ENCODE results near the gene SEMA4D.

GRCh38 chr9:89486681-89487080 is 11.2 kb downstream of the SEMA4D start:
- TF ChIP-seq, protein P1, sequence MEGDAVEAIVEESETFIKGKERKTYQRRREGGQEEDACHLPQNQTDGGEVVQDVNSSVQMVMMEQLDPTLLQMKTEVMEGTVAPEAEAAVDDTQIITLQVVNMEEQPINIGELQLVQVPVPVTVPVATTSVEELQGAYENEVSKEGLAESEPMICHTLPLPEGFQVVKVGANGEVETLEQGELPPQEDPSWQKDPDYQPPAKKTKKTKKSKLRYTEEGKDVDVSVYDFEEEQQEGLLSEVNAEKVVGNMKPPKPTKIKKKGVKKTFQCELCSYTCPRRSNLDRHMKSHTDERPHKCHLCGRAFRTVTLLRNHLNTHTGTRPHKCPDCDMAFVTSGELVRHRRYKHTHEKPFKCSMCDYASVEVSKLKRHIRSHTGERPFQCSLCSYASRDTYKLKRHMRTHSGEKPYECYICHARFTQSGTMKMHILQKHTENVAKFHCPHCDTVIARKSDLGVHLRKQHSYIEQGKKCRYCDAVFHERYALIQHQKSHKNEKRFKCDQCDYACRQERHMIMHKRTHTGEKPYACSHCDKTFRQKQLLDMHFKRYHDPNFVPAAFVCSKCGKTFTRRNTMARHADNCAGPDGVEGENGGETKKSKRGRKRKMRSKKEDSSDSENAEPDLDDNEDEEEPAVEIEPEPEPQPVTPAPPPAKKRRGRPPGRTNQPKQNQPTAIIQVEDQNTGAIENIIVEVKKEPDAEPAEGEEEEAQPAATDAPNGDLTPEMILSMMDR (IDR thresholded peaks at IDR 0.05), result no peak
- TF ChIP-seq ZFX (IDR thresholded peaks at IDR 0.05; ENCODE audit: borderline replicate concordance), result no peak
